ENCODE data around the gene NOD2.

GRCh38 chr16:50673496-50674275 lies 19.7 kb upstream of the NOD2 start:
- TF ChIP-seq GATA2 (IDR thresholded peaks at IDR 0.05; ENCODE audit: low read depth, low read length) (no peak), GATA3 (IDR thresholded peaks at IDR 0.05; ENCODE audit: low read depth, low read length) (no peak)

Data from SH-SY5Y (cell line).